Upper lobe of right lung (tissue), 1 donor: Measurements from ENCODE around the gene BMP7. TPM values are rescaled to one million over a fixed set of nuclear protein-coding genes. Genes with fewer than 3 reads are reported as not detected.

Source experiments
- ATAC-seq: fragments of 200-7000 bp; cut with Tn5 transposase; one replicate; pipeline ENCODE4 v1.9.1; 2020; ENCODE audit warnings: mild to moderate bottlenecking, moderate library complexity
- DNase-seq: peaks from one replicate; pipeline ENCODE4 v3.0.0-alpha.2; 2020
- H3K27ac ChIP-seq: fragments of 200-600 bp; one replicate; pipeline ENCODE4 v1.8.0; 2022
- H3K27me3 ChIP-seq: fragments of 200-600 bp; one replicate; pipeline ENCODE4 v1.8.0; 2022; ENCODE audit warnings: mild to moderate bottlenecking
- H3K36me3 ChIP-seq: fragments of 200-600 bp; one replicate; pipeline ENCODE4 v1.8.0; 2022
- H3K4me1 ChIP-seq: fragments of 200-600 bp; one replicate; pipeline ENCODE4 v1.8.0; 2022
- H3K4me3 ChIP-seq: fragments of 200-600 bp; one replicate; pipeline ENCODE4 v1.8.0; 2022; ENCODE audit warnings: mild to moderate bottlenecking
- H3K9me3 ChIP-seq: fragments of 200-600 bp; one replicate; pipeline ENCODE4 v1.8.0; 2022
- intact Hi-C: fragments of 100-400 bp; cut with DNase I; formaldehyde crosslinking; loops from one replicate; pipeline ENCODE4 v1.11.0; 2022
- total RNA-seq: library from RNA; stranded (reverse); fragmentation: NEBNext Ultra II Directional; extraction: Animal tissue kit (Norgen Biotek cat#: 25700); gene quantifications from one replicate; pipeline ENCODE4 v1.2.1, GENCODE V29; 2021
- TF ChIP-seq, protein P1 (sequence below): fragments of 200-600 bp; IDR thresholded peaks from one replicate; pipeline ENCODE4 v1.8.0; 2022; ENCODE audit warnings: antibody characterized with exemption
- donor health status: DM: no; HTN: yes; CAD: no; lungs with severe emphysema.

Gene BMP7
- total RNA-seq, 1 donor from 2014 or later = 1.2 TPM

DNA sequence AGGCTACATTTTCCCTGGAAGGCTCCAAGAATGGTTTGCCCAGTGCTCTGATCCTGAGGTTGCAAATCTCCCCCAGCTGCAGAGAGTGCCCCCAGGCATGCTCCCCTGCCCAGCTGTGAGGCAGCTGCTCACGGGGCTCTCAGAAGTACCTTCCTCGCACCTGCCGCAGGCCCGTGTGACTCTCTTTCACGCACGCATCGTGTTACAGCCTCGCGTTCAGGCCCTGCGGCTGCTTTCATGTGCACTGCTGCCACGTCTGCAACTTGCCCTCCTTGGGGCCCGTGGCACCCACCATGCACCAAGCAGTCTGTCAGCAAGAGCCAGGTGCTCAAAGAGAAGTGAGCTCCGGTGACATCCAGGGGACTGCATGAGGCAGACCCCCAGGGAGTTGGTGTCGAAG lies 34.6 kb upstream of the BMP7 start:
- peaks cover 11% of the 10 kb centered on the region for H3K27me3 ChIP-seq
- H3K9me3 ChIP-seq = no peaks in the 10 kb centered on the region
- H3K36me3 ChIP-seq = no peaks in the 10 kb centered on the region
- H3K27ac ChIP-seq = no peak overlapping the region
- TF ChIP-seq, protein P1, sequence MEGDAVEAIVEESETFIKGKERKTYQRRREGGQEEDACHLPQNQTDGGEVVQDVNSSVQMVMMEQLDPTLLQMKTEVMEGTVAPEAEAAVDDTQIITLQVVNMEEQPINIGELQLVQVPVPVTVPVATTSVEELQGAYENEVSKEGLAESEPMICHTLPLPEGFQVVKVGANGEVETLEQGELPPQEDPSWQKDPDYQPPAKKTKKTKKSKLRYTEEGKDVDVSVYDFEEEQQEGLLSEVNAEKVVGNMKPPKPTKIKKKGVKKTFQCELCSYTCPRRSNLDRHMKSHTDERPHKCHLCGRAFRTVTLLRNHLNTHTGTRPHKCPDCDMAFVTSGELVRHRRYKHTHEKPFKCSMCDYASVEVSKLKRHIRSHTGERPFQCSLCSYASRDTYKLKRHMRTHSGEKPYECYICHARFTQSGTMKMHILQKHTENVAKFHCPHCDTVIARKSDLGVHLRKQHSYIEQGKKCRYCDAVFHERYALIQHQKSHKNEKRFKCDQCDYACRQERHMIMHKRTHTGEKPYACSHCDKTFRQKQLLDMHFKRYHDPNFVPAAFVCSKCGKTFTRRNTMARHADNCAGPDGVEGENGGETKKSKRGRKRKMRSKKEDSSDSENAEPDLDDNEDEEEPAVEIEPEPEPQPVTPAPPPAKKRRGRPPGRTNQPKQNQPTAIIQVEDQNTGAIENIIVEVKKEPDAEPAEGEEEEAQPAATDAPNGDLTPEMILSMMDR = no peak
- ATAC-seq = no peak
- intact Hi-C loops = no loop called here
- no peak for DNase-seq
- H3K4me3 ChIP-seq = no peak overlapping the region
- H3K4me1 ChIP-seq = no peaks in the 10 kb centered on the region

GRCh38 chr20:57298457-57298856 lies 32.0 kb upstream of the BMP7 start:
- DNase-seq = no peak
- H3K27me3 ChIP-seq = peaks cover 3% of the 10 kb centered on the region
- TF ChIP-seq, protein P1 = no peak
- no peak overlapping the region for H3K27ac ChIP-seq
- no peaks in the 10 kb centered on the region for H3K9me3 ChIP-seq
- intact Hi-C loops = no loop called here
- H3K4me3 ChIP-seq = no peak overlapping the region
- no peak for ATAC-seq
- no peaks in the 10 kb centered on the region for H3K4me1 ChIP-seq
- no peaks in the 10 kb centered on the region for H3K36me3 ChIP-seq

DNA sequence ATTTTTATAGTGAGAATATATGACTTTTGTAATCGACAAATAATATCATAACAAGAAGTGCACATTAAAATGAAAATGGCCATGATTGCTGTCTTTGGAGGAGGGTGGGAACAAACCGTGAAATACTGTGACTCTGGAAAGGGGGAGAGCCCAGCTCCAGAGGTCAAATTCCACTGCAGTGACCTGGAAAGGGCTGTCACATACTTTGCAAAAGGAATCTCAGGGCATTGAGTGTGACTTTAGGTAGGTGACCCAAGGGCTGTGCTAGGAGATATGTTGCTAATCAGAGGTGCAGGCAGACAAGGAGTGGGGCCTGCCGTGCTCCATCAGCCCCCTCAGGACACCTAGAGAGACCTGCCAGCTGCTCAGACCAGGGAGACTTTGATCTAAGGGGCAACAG lies 28.1 kb upstream of the BMP7 start:
- no peak for DNase-seq
- H3K4me3 ChIP-seq = no peak overlapping the region
- no peak for ATAC-seq
- no peaks in the 10 kb centered on the region for H3K4me1 ChIP-seq
- no peak overlapping the region for H3K27ac ChIP-seq
- TF ChIP-seq, protein P1 = no peak
- H3K9me3 ChIP-seq = no peaks in the 10 kb centered on the region
- H3K36me3 ChIP-seq = no peaks in the 10 kb centered on the region
- peaks cover 10% of the 10 kb centered on the region for H3K27me3 ChIP-seq
- intact Hi-C loops = no loop called here

- intact Hi-C loops = no loop called here
- TF ChIP-seq, protein P1 = no peak
- Histone ChIP-seq H3K9me3 (no peaks in the 10 kb centered on the region), H3K27me3 (peaks cover 10% of the 10 kb centered on the region), H3K27ac (no peak overlapping the region), H3K4me3 (no peak overlapping the region), H3K4me1 (no peaks in the 10 kb centered on the region), H3K36me3 (no peaks in the 10 kb centered on the region)
- ATAC-seq = no peak
- no peak for DNase-seq
These were observed 27.6 kb upstream of the BMP7 start for GRCh38 chr20:57293995-57294394.

GRCh38 chr20:57292611-57293010 lies 26.2 kb upstream of the BMP7 start:
- DNase-seq (no peak), ATAC-seq (no peak)
- H3K4me1 ChIP-seq = no peaks in the 10 kb centered on the region
- H3K27ac ChIP-seq = no peak overlapping the region
- H3K27me3 ChIP-seq = peaks cover 10% of the 10 kb centered on the region
- H3K9me3 ChIP-seq = no peaks in the 10 kb centered on the region
- no peaks in the 10 kb centered on the region for H3K36me3 ChIP-seq
- TF ChIP-seq, protein P1 = no peak
- intact Hi-C loops = no loop called here
- no peak overlapping the region for H3K4me3 ChIP-seq

DNA sequence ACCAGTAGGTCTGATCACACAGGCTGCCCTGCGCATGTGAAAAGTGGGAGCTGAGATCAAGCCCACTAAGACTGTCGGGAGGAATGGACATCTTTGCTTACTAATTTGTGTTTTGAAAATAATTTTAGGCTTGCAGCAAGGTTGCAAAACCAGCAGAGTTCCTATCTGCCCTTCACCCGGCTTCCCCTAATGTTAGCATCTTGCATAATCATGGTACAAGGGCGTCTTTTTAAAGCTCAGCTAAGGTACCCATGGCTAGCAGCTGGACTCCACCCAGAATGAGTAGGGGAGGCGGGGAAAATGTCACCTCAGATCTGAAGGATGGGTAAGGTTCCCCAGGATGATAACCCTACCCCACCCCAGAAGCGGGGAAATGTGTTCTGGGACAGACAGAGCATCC lies 25.3 kb upstream of the BMP7 start:
- Histone ChIP-seq H3K4me3 (no peak overlapping the region), H3K9me3 (no peaks in the 10 kb centered on the region), H3K27me3 (peaks cover 10% of the 10 kb centered on the region), H3K27ac (no peak overlapping the region), H3K4me1 (no peaks in the 10 kb centered on the region), H3K36me3 (no peaks in the 10 kb centered on the region)
- intact Hi-C loops = no loop called here
- ATAC-seq = no peak
- TF ChIP-seq, protein P1 = no peak
- no peak for DNase-seq
